Ishikawa (cell line): ENCODE results near the gene IL11RA.

Experiments
- CEBPB ChIP-seq: IDR thresholded peaks from 2 replicates; pipeline ENCODE4 v1.6.1; 2012
- FOXM1 ChIP-seq: IDR thresholded peaks from 2 replicates; pipeline ENCODE4 v1.6.1; 2012; ENCODE audit warnings: low read depth, borderline replicate concordance
- TCF12 ChIP-seq: IDR thresholded peaks from 2 replicates; pipeline ENCODE4 v1.6.1; 2012; ENCODE audit warnings: low read depth
- YY1 ChIP-seq: IDR thresholded peaks from 2 replicates; pipeline ENCODE4 v1.6.1; 2012; ENCODE audit warnings: low read depth
- TF ChIP-seq, protein P1 (sequence below): IDR thresholded peaks from 2 replicates; pipeline ENCODE4 v1.6.1; 2012; ENCODE audit warnings: low read depth, mild to moderate bottlenecking
- TF ChIP-seq, protein P2 (sequence below): IDR thresholded peaks from 2 replicates; pipeline ENCODE4 v1.6.1; 2012

Gene IL11RA

DNA sequence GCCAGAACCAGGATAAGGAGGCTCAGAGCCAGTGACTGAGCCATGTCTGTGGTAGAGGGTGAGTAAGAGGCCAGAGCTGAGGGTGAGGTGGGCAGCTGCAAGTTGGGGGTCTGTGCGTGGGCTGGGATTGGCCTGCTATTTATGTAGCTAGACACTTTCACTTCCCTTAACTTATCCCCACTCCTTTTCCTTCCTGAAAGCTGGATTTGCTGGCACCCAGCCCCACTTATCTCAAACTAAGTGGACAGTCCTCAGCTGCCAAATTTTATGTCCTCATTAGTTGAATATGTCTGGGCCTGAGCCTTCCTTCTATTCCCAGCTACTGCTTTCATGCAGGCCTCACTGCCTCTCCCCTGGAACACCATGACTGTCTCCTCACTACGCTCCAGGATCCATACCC is 58.0 kb downstream of the IL11RA start, which contains the start of gene CCL21:
Gene CCL21, minus strand, starts transcription at position 114 of the 400 bp plus-strand sequence. Its CDS starts 70 bp downstream, at position 44.
- TF ChIP-seq, protein P1, sequence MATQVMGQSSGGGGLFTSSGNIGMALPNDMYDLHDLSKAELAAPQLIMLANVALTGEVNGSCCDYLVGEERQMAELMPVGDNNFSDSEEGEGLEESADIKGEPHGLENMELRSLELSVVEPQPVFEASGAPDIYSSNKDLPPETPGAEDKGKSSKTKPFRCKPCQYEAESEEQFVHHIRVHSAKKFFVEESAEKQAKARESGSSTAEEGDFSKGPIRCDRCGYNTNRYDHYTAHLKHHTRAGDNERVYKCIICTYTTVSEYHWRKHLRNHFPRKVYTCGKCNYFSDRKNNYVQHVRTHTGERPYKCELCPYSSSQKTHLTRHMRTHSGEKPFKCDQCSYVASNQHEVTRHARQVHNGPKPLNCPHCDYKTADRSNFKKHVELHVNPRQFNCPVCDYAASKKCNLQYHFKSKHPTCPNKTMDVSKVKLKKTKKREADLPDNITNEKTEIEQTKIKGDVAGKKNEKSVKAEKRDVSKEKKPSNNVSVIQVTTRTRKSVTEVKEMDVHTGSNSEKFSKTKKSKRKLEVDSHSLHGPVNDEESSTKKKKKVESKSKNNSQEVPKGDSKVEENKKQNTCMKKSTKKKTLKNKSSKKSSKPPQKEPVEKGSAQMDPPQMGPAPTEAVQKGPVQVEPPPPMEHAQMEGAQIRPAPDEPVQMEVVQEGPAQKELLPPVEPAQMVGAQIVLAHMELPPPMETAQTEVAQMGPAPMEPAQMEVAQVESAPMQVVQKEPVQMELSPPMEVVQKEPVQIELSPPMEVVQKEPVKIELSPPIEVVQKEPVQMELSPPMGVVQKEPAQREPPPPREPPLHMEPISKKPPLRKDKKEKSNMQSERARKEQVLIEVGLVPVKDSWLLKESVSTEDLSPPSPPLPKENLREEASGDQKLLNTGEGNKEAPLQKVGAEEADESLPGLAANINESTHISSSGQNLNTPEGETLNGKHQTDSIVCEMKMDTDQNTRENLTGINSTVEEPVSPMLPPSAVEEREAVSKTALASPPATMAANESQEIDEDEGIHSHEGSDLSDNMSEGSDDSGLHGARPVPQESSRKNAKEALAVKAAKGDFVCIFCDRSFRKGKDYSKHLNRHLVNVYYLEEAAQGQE, result no peak
- TF ChIP-seq YY1 (no peak), FOXM1 (no peak), CEBPB (no peak), TCF12 (no peak)
- TF ChIP-seq, protein P2, sequence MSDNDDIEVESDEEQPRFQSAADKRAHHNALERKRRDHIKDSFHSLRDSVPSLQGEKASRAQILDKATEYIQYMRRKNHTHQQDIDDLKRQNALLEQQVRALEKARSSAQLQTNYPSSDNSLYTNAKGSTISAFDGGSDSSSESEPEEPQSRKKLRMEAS, result no peak
